Urinary bladder (tissue), 4 donors: ENCODE measurements around the gene PSMC3IP. TPM values are rescaled to one million over a fixed set of nuclear protein-coding genes. Genes with fewer than 3 reads are reported as not detected.
"Not testable (repeated sequence)": the region's sequence is repeated elsewhere in the genome, so short reads cannot be mapped to it uniquely, and the experiment has no call there.

Experiments used
- DNase-seq: peaks from one replicate; pipeline ENCODE4 v3.0.0-alpha.2; 2015; ENCODE audit errors: extremely low spot score
- H3K27ac ChIP-seq: one replicate; pipeline ENCODE4 v1.5.1; 2013; ENCODE audit warnings: low read depth, mild to moderate bottlenecking, moderate library complexity
- H3K36me3 ChIP-seq: one replicate; pipeline ENCODE4 v1.6.1; 2013; ENCODE audit warnings: mild to moderate bottlenecking, moderate library complexity; ENCODE audit not compliant: insufficient read depth
- H3K4me1 ChIP-seq: one replicate; pipeline ENCODE4 v1.6.1; 2013; ENCODE audit warnings: mild to moderate bottlenecking, moderate library complexity; ENCODE audit not compliant: insufficient read depth
- H3K4me3 ChIP-seq: one replicate; pipeline ENCODE4 v1.5.1; 2013; ENCODE audit warnings: low read depth, low read length
- WGBS: extraction: QIAGEN DNeasy Blood & Tissue Kit; methylation state at CpG from one replicate; pipeline ENCODE4 v1.1.7; 2013; 5-methylcytosine and 5-hydroxymethylcytosine counted together
- polyA plus RNA-seq: library from polyadenylated mRNA; stranded (reverse); fragments of 200-250 nt; gene quantifications from one replicate; pipeline ENCODE4 v1.2.3, GENCODE V29; 2013
- total RNA-seq: library from RNA; depleted of rRNA; stranded (reverse); fragments of >200 nt; gene quantifications from one replicate; pipeline ENCODE4 v1.2.3, GENCODE V29; 2014
- donor health status: healthy with polysubstance abuse.
- donor health status: healthy.

The PSMC3IP gene
- total and polyA plus RNA-seq, 2 donors: 4.5 to 7.9 TPM

DNA sequence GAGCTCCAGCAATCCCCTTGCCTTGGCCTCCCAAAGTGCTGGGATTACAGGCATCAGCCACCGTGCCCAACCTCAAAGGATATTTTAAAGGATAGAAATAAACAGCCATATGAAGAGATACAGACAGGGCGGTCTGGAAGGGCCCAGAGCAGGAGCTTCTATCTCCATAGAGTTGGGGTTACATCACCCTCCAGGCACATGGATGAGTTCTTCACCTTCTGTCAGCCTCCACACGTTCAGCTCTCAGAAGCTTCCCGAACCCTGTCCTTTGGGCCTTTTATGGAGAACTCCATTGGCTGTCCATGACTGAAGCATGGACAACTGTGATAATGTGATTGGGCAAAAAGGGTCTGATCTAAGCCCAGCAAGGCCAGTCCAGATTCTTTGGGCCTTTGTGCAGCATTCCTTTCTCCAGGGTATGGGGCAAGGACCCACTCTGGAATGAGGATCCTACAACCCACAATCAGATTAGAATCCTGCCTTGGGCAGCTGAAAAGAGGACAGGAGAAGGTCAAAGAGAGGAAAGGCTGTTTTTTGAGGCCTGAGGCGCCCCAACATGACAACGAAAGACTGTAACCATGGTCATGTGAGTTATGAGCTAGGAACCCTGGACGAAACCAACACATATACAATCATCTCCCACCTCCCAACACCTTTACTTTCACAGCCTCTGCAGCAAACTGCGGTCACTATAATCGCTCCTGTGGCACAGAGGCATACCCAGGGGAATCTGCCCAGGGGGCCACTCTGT is 31.6 kb downstream of the PSMC3IP start:
- not testable (repeated sequence) for H3K4me3 ChIP-seq, H3K27ac ChIP-seq, H3K4me1 ChIP-seq, H3K36me3 ChIP-seq, DNase-seq
- 86% methylated on average over 9 of the region's 9 CpGs for WGBS

GRCh38 chr17:42544874-42545283 is 32.6 kb downstream of the PSMC3IP start:
- WGBS: 76% methylated on average over 8 of the region's 8 CpGs
- Histone ChIP-seq H3K27ac (no peak overlapping the region), H3K36me3 (peaks cover 4% of the 10 kb centered on the region), H3K4me1 (no peaks in the 10 kb centered on the region), H3K4me3 (no peak overlapping the region)
- DNase-seq: no peak

DNA sequence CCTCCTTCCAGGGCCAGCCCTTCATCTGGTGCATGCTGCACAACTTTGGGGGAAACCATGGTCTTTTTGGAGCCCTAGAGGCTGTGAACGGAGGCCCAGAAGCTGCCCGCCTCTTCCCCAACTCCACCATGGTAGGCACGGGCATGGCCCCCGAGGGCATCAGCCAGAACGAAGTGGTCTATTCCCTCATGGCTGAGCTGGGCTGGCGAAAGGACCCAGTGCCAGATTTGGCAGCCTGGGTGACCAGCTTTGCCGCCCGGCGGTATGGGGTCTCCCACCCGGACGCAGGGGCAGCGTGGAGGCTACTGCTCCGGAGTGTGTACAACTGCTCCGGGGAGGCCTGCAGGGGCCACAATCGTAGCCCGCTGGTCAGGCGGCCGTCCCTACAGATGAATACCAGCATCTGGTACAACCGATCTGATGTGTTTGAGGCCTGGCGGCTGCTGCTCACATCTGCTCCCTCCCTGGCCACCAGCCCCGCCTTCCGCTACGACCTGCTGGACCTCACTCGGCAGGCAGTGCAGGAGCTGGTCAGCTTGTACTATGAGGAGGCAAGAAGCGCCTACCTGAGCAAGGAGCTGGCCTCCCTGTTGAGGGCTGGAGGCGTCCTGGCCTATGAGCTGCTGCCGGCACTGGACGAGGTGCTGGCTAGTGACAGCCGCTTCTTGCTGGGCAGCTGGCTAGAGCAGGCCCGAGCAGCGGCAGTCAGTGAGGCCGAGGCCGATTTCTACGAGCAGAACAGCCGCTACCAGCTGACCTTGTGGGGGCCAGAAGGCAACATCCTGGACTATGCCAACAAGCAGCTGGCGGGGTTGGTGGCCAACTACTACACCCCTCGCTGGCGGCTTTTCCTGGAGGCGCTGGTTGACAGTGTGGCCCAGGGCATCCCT is 34.1 kb downstream of the PSMC3IP start:
- H3K27ac ChIP-seq: no peak overlapping the region
- H3K4me3 ChIP-seq: no peak overlapping the region
- H3K36me3 ChIP-seq: peaks cover 4% of the 10 kb centered on the region
- WGBS: 90% methylated on average over 39 of the region's 39 CpGs
- DNase-seq: no peak
- no peaks in the 10 kb centered on the region for H3K4me1 ChIP-seq

GRCh38 chr17:42541041-42541833 is 36.3 kb downstream of the PSMC3IP start:
- Histone ChIP-seq H3K4me1 (no peaks in the 10 kb centered on the region), H3K36me3 (peaks cover 4% of the 10 kb centered on the region), H3K27ac (no peak overlapping the region), H3K4me3 (no peak overlapping the region)
- DNase-seq: no peak
- WGBS: 80% methylated on average over 17 of the region's 17 CpGs

DNA sequence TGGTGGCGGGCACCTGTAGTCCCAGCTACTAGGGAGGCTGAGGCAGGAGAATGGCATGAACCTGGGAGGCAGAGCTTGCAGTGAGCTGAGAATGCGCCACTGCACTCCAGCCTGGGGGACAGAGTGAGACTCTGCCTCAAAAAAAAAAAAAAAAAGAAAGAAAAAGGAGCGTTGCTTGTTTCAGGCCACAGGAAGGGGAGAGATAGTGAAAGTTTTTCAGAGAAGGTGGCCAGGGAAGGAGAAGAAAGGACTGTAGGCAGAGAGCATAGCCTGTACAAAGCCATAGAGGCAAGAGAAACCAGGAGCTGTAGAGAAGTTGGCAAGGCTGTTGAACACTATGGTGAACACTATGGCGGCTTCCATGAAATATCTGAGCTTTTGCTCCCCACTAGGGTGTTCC is 37.0 kb downstream of the PSMC3IP start:
- not testable (repeated sequence) for H3K4me1 ChIP-seq, DNase-seq, H3K4me3 ChIP-seq, H3K27ac ChIP-seq, H3K36me3 ChIP-seq
- WGBS: 91% methylated on average over 4 of the region's 4 CpGs

- Histone ChIP-seq H3K4me1 (no peaks in the 10 kb centered on the region), H3K4me3 (no peak overlapping the region), H3K36me3 (peaks cover 4% of the 10 kb centered on the region), H3K27ac (no peak overlapping the region)
- DNase-seq: no peak
- WGBS: 94% methylated on average over 14 of the region's 14 CpGs
Observed at GRCh38 chr17:42538482-42538881, 39.0 kb downstream of the PSMC3IP start.

GRCh38 chr17:42537826-42538451 is 39.6 kb downstream of the PSMC3IP start:
- Histone ChIP-seq H3K36me3 (no peaks in the 10 kb centered on the region), H3K4me3 (no peak overlapping the region), H3K27ac (no peak overlapping the region), H3K4me1 (no peaks in the 10 kb centered on the region)
- WGBS: 96% methylated on average over 5 of the region's 5 CpGs
- DNase-seq: no peak

GRCh38 chr17:42537156-42537805 is 40.2 kb downstream of the PSMC3IP start:
- WGBS: 87% methylated on average over 31 of the region's 31 CpGs
- no peaks in the 10 kb centered on the region for H3K36me3 ChIP-seq
- H3K4me3 ChIP-seq: peak overlapping the region; percentile 87
- DNase-seq: no peak
- no peaks in the 10 kb centered on the region for H3K4me1 ChIP-seq
- no peak overlapping the region for H3K27ac ChIP-seq

- WGBS: under 1% methylated on average over 65 of the region's 65 CpGs
- peak overlapping the region; percentile 82 for H3K27ac ChIP-seq
- H3K36me3 ChIP-seq: no peaks in the 10 kb centered on the region
- no peak for DNase-seq
- no peaks in the 10 kb centered on the region for H3K4me1 ChIP-seq
- H3K4me3 ChIP-seq: peak overlapping the region; percentile 87
Observed at GRCh38 chr17:42536372-42537155, 41.0 kb downstream of the PSMC3IP start.

- WGBS: under 1% methylated on average over 40 of the region's 40 CpGs
- H3K27ac ChIP-seq: peak within 1 kb of the TSS; percentile 82
- H3K4me1 ChIP-seq: no peaks in the 10 kb centered on the region
- H3K4me3 ChIP-seq: peak within 1 kb of the TSS; percentile 87
- no peaks in the 10 kb centered on the region for H3K36me3 ChIP-seq
- DNase-seq: no peak
Observed at GRCh38 chr17:42536048-42536371, 41.5 kb downstream of the PSMC3IP start, which contains the start of gene NAGLU. NAGLU (plus strand) TSS chr17:42536241; CDS start chr17:42536273, 32 bp downstream.

DNA sequence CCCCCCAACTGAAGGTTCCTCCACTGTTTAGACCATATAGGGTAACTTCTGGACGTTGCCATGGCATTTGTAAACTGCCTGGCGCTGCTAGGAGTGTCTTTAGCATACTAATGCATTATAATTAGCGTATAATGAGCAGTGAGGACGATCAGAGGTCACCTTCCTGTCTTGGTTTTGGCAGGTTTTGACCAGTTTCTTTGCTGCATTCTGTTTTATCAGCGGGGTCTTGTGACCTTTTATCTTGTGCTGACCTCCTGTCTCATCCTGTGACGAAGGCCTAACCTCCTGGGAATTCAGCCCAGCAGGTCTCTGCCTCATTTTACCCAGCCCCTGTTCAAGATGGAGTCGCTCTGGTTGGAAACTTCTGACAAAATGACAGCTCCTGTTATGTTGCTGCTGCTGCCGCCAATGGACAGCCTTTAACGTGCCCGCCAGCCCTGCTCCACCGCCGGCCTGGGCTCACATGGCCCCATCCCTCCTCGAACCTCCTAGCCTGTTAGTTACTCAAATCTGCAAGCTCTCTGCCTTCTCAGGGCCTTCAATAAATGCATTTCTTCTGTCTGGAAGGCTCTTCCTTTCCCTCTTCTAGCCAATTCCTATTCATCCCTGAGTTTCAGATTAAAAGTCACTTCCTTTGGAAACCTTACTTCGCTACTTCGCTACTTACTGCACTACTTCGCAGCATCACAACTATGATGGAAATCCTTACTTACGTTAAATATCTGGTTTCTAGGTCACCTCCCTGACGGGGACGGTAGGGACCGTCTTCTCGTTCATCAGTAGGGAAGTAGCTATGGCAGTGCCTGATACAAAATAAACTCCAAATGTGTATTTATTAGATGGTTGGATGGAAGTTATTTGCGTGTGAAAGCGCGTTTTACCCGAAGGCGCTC is 42.1 kb downstream of the PSMC3IP start:
- Histone ChIP-seq H3K4me3 (peak overlapping the region; percentile 87), H3K36me3 (no peaks in the 10 kb centered on the region), H3K4me1 (no peaks in the 10 kb centered on the region), H3K27ac (peak overlapping the region; percentile 80)
- DNase-seq: no peak
- 42% methylated on average over 26 of the region's 26 CpGs for WGBS
